M059J (cell line): ENCODE results near the gene HNRNPC. TPM values are rescaled to one million over a fixed set of nuclear protein-coding genes. Genes with fewer than 3 reads are reported as not detected.
"Not testable (repeated sequence)": the region's sequence is repeated elsewhere in the genome, so short reads cannot be mapped to it uniquely, and the experiment has no call there.

Source experiments
- DNase-seq: peaks from one replicate; pipeline ENCODE4 v3.0.0-alpha.2; 2012; ENCODE audit warnings: low read depth
- total RNA-seq: library from RNA; depleted of rRNA; stranded (reverse); fragments of >200 nt; shearing (Covaris generic); gene quantifications from 2 replicates; pipeline ENCODE4 v1.2.3, GENCODE V29; 2014

HNRNPC gene
- total RNA-seq, 1 experiment from 2014 or later = 821 TPM

DNA sequence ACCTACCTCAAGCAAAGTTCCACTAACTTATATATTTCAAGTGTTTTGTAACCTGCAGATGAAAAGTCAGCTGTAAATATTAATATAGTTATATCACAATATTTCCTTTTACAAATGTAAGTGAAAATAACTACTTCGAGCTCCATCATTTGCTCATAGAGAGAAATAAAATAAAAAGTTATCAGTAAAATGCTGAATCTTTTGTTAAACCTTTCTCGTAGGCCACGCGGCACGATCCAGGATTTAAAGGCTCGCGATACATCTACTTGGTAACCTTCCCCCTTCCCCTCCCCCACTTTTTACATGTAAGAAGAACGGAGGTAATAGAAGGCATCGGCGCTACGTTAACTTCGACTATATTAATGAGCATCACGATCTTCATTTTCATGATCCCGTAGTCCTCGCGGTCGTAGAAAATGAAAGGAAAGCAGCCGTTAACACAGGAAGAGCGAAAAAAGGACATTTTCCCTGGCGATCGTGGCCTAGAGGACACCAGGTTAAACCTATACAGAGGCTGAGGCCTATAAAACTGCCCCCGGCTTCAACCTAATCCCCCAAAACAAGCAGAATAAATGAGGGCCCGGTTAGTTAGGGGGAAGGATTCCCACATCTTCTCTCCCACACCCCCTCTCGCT is 508 bp downstream of the HNRNPC start:
- peak; percentile 56 for DNase-seq

DNA sequence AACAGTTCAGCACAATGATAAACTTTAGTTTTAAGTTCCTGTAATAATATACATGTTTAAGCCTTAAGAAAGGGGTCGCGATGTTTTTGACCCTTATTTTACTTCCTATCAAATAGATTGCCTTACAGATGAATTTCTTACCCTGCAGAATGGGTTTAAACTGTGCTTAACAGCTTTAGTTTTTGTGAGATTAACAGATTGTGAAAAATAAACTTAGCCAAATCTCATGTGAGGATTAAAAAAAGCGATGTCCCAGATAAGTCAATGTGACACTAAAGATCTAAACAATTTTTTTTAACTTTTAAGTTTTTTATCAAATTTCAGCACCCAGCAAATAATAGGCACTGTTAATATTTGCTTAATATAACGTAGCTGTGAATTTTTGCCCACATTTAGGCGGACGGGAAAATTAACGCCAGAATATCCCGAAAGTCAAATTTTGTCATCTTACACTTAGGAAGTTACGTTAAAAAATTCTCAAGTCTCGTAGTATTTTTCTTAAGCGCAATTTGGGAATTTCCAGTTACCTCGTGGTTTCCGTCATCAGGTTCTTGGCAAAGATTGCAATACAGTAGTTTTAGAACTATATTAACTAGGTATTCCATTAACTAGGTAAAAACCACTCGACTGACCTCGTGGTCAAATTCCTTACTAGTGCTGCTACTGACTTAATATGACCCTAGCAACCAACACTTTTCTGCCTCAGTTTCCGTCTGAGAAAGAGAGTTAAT is 1.2 kb downstream of the HNRNPC start:
- peak; percentile 19 for DNase-seq

DNA sequence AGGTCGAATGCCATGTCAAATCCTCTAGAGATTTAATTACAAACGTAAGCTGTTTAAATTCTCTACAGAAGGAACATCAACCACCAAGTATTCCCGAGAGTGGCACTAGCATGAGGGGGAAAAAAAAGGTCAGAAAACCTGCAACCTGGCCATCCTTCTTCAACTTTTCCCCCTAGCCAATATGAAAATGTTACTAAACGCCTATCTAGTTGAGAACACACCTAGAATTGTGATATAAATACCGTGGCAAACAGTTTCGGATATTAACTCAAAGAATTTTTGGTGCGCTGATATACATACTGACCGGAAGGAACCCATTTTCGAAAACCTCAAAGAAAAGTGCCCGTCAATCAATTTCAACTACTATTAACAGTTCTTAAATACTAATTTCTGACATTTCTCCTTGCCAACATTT is 1.8 kb downstream of the HNRNPC start:
- DNase-seq = no peak

DNA sequence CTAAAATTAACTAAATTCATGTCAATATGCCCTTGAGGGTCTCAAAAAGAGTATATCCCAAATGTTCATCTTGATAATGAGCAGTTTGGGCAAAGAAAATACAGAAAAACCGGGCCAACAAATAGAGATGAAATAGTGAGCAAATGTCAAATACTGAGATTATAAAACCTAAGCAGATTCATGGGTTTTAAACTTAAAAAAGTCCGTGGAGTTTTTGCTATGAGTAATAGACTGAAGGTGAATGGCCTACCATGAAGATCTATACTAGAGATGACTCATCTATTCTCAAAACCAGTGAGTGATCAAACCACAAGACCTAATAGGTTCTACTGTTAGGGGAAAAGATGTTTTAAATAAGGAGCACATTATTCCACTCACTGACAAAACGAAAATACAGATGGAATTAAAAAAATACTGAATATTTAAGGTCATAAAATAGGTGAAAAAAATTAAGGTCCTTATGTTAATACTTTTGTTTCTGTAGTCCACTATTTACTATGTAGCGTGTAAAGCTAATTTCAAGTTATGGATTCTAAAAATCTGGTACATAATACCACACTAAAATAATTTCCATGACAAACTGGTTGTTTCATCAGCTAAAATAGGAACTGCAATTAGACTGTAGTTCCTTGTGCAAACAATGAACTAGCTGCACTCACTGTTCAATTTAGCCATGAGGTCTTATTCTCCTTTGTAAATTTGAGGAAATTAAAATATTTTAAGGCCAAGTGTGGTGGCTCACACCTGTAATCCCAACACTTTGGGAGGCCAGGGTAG is 5.0 kb downstream of the HNRNPC start:
- DNase-seq = peak; percentile 86

DNA sequence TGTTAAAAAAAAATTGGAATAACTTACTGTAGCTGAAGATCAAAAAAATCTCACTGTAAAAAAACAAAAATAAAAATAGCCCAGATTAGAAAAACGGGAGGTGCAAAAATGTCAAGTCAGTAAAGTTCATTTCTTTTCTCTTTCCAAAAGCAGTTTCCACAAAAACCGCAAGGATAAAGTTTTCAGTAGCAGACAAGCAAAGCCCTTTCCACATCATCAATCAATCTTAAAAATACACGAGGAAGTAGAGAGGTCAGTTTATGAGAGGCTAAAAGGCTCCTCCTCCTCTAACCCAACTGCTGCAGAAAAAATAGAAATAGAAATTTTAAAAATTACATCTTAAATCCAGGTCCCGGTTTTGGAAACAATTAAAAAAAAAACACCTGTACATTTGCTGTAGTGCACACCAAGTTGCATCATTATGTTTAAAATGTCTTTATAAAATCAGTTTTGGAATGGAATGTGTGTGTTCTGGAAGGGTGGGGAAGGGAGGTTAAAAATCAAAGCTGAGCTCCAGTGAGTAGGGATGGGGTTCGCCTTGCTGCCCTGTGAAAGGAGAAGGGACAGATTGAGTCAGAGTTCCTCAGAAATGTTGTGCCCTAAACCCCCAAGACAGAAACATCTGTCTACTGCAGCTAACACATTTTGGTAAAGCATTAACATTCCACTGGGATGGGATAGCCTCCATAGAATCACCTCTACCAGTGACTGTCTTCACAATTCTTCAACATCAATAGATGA is 5.8 kb downstream of the HNRNPC start:
- DNase-seq = peak; percentile 31

DNA sequence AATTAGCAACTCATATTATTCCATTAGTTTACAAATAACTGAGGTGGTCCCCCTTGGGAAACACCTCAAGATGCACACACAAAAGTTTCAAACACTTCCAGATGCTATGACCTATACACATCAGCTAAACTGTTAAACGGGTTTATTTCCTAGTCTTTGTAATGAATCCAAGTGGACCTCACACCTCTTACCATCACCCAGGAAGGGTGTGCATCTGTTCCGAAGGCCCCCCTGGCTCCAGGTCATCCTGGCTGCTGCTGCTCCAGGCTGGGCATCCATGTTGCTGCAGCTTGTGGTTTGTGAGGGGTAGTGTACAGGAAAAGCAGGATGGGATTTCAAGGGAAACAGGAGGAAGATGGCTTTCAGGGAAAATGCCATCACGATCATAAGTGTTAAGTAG is 6.8 kb downstream of the HNRNPC start:
- no peak for DNase-seq

DNA sequence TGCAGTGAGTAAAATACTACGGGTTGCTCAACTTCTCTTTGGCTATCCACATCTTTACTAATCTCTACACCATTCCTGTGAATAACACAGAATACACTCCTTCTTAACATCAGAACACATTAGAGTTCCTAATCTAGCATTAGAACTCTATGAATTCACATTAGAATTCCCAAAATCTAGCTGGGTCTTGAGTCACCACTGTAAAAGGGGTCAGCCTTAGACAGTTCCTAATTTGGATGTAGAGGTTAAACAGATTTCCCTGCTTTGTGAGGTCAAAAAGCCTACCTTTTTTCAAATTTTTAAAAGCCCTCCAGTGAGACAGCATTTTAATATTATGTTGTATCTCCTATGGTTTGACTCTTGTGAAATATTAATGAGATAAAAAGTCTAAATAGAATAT is 7.4 kb downstream of the HNRNPC start:
- DNase-seq = no peak

DNA sequence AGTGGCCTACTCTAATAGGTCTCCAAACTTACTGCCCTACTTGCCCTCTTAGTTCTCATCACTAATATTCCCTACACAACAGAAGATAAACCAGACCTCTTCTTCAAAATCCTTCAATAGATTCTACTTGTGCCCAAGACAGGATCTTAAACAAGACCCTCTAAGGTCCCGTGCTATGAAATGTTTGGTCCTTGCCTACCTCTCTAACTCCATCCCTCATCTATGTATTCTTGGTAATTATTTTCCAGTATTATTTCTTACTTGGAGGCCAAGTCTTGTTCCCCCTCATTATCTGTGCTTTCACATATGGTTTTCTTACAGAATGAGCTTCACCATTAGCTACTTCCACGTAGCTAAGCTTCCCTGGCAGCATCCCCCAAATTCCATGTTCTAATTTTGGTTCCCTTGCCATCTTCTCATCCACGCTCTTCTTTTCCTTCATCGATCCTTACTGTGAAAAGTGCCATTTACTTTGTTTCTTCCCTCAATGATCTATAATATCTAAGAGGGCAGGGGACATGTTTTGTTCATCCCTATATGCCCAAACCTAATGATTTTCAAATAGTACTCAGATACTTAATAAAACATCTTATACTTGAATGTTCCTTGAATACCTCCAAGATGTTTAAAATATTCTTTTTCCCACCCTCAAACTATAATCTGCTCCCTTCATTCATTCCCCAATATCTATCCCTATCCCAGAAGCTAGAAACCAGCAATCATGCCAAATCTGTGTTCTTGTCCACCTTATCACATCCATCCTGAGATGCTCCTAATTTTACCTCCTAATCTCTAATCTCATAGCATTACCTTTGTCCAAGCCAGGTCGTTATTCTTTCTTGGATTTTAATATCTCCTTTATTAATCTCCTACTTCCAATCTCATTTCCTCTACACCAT is 10.1 kb downstream of the HNRNPC start:
- no peak for DNase-seq

DNA sequence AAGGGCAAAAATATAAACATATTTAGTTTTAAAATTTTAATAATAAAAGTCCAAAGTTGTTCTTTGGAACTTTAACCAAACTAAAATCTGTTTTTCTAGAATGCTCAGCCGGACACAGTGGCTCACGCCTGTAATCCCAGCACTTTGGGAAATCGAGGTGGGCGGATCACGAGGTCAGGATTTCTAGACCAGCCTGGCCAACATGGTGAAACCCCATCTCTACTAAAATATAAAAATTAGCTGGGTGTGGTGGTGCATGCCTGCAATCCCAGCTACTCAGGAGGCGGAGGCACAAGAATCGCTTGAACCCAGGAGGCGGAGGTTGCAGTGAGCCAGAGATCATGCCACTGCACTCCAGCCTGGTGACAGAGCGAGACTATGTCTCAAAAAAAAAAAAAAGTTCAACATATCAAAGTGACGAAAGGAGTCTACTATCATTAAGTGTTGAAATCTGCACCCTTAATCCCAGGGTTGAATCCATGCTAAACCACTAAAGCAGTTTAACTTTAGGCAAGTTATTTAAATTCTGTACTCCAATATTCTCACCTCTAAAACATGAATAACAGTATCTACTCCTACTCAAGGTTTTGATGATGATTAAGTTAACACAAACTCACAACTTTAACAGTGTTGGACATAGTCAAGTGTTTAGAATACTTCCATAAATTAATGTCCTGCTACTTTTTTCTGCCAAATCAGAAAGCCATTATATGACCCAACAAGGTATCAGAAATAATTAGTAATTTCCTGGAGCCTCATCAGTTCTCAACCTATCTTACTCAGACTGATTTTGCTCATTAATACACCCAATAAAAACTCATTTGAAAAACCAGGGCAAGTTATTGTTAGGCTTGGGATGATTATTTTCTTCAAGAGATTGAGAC is 11.0 kb downstream of the HNRNPC start:
- no peak for DNase-seq

DNA sequence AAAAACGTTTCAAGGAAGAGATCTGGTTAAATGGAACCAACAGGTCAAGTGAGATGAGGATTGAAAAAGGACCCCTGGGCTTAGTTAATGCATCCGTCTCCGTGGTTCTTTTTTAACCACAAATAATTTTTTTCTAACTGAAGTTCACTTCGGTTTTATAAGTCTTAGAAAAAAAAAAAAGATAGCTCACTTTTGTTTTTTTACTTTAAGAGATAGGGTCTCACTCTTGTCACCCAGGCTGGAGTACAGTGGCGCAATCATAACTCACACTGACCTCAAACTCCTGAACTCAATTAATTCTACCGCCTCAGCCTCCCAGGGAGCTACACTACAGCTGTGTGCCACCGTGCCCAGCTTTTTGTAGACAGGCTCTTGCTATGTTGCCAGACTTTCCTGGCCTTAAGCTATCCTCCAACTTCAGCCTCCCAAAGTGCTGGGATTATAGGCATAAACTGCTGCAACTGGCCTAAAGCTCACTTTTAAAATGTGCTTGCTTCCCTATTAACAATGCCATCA is 11.8 kb downstream of the HNRNPC start:
- peak; percentile 56 for DNase-seq

DNA sequence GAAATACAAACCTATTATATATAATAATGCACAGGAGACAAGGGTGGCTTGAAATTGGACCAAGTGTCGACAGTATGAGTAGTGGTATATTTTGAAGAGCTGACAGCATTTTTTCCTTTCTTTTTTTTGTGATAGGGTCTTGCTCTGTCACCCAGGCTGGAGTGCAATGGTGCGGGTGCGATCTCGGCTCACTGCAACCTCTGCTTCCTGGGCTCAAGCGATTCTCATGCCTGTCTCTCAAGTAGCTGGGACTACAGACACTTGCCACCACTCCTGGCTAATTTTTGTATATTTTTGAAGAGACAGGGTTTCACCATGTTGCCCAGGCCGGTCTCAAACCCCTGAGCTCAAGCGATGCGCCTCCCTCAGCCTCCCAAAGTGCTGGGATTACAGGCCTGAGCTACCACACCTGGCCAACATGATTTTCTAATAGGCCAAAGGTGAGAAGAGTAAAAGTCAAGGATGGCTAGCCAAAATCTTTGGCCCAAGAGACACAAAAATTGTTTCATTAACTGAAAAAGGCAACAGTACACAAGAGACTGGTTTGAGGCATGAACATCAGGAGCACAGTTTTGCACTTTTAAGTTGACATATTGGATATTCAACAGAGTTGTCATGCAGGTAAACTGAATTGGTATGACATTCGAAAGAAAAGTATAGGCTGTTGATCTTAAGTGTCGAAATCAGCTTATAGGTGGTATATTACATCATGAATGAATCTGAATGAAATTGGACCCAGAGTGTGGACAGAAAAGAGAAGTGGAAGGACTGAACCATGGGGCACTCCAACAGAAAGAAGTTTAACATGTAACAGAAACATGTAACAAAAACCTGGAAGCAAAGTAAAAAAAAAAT is 12.5 kb downstream of the HNRNPC start:
- DNase-seq = no peak

DNA sequence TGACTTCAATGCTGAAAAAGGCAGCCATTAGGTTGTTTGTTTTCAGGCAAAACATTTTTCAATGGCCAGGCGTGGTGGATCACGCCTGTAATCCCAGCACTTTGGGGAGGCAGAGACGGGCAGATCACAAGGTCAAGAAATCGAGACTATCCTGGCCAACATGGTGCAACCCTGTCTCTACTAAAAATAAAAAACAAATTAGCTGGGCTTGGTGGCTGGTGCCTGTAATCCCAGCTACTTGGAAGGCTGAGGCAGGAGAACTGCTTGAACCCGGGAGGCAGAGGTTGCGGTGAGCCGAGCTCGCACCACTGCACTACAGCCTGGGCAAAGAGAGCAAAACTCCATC is 13.2 kb downstream of the HNRNPC start:
- not testable (repeated sequence) for DNase-seq

DNA sequence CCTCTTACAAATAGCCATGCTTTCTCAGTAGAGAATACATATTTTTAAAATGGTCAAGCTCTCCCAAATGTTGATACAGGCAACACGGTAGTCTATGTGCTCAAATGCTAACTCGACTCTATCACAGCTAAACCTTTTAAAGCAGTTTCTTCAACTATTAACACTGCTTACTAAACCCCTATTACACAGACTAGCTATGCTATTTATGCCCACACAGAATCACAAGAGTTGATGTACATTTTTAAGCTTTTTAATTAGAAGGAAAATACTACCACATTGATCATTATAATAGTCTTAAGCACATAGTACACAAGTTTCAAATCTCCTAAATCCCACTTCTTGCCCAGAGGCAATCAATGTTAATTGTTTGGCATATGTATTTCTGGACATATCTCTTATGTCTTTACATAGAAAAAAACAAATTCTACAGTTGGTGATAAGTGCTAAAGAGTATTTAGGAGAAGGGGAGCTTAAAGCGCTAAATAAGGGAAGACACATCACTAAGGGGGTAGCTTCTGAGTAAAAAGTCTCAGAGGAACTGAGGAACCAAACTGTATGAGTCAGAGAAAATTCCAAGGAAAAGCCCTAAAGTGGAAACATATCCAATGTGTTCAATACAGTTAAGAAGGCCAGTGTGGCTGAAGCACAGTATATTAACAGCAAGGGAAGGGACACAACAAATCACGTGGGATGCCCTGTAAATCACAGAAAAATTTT is 13.7 kb downstream of the HNRNPC start:
- DNase-seq = no peak

DNA sequence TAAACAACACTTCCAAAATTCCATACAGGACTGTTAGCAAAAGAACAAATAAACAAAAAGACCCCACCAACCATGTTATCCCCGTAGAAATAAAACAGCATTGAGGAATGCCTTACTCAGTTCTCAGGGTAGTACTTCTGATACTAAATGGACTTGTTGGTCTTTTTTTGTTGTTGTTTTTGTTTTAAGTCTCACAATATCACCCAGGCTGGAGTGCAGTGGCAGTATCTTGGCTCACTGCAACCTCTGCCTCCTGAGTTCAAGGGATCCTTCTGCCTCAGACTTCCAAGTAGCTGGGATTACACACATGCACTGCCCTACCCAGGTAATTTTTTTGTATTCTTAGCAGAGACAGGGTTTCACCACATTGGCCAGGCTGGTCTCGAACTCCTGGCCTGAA is 17.1 kb downstream of the HNRNPC start:
- DNase-seq = no peak

DNA sequence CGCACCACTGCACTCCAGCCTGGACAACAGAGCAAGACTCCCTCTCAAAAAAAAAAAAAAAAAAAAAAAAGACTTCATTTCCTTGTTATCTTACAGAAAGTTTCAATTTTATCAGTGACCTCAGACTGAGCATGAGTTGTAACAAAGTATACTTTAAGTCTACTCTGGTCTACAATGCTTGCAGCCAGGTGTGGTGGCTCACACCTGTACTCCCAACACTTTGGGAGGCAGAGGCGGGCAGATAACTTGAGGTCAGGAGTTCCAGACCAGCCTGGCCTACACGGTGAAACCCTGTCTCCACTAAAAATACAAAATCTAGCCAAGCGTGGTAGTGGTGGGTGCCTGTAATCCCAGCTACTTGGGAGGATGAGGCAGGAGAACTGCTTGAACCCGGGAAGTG is 18.0 kb downstream of the HNRNPC start:
- no peak for DNase-seq

DNA sequence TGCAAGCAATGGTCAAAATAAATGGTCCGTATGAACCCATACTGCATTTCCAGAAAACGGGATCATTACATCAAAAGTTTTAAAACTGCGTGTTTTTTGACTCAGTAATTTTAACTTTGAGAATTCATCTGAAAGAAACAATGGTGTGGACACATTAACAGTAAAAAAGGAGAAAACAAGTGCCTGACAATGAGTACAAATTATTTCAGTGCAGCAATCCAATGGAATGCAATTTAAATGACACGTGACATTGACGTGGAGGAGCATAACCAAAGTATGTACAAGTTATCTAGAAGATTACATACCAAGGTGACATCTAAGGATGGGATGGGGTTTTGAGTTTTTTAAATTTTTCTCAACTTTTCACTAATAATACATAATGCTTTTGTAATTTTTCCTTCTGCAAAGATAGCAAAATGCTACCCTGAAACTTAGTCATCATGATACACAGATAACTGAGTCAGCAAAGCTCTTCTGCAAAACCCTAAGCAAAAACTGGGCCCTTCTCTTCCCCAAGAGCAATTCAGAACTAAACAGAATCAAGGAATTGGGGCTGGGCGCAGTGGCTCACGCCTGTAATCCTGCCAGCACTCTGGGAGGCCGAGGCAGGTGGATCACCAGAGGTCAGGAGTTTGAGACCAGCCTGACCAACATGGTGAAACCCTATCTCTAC is 20.4 kb downstream of the HNRNPC start:
- no peak for DNase-seq

DNA sequence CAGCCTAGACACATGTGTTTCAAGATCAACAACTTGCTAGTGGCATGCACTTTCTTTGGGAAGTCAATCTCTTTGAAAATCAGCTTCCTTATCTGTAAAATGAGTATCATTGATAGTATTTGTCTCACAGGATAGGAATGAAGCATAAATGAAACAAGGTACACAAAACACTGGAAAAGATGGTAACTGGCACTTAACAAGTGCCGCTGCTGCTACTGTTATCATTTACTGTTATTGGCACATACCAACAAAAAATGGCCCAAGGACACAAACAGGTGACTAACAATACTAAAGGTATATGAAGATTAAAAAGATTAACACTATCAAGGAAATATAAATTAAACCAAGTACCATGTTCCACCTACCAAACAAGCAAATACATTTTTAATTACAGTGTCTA is 20.9 kb downstream of the HNRNPC start:
- DNase-seq = no peak

DNA sequence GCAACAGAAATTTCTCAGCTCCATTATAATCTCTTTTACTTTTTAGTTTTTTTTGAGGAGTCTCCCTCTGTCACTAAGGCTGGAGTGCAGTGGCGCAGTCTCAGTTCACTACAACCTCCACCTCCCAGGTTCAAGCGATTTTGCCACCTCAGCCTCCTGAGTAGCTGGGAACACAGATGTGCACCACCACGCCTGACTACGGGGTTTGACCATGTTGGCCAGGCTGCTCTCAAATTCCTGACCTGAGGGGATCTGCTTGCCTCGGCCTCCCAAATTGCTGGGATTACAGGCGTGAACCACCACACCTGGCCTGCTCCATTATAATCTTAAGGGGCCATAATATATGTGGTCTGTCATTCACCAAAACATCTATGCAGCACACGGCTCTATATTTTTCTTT is 23.4 kb downstream of the HNRNPC start:
- DNase-seq = no peak
